GM19467 (cell line): ENCODE measurements around the gene MCMBP.
"Not testable (repeated sequence)": the region's sequence is repeated elsewhere in the genome, so short reads cannot be mapped to it uniquely, and the experiment has no call there.

ENCODE experiments used
- ATAC-seq: cut with Tn5 transposase; IDR thresholded peaks from one replicate; pipeline ENCODE4 v1.9.1; 2021; ENCODE audit warnings: mild to moderate bottlenecking, moderate library complexity; ENCODE audit not compliant: unreplicated experiment

Gene MCMBP

DNA sequence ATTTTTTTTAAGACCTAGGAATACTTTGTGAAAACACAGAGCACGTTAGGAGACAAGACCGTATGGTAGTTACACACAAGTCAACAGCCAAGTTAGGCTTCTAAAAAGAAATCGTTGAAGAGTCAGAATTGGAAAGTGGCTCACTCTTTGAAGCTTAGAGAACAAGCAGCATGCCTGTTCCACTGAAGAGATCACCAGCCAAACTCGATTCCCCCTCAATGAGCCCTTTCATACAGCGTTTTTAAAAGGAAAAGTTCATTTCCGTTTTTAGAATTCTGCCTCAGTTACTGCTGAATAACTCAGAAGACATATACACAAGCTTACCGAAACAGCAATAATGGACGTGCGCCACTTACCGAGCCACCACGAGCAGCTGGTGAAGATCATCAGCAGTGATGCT, 41.0 kb downstream of the MCMBP start:
- ATAC-seq: no peak

DNA sequence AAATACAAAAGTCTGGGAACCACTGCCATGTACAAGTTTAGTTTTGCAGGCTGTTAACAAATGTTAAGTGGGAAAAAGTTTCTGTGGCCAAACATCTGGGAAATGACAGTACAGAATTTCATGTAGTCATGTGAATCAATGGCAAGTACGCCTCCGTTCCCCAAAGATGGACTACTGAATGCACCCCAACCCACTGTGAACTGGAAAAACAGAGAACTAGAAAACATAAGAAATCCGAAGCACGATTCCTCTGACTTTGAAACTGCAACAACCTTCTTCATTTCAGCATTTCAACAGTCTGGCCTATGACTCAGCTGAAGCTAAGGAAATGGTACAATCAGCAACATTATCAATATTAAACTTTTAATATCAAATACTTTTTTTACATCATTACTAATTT, 41.8 kb downstream of the MCMBP start:
- no peak for ATAC-seq

DNA sequence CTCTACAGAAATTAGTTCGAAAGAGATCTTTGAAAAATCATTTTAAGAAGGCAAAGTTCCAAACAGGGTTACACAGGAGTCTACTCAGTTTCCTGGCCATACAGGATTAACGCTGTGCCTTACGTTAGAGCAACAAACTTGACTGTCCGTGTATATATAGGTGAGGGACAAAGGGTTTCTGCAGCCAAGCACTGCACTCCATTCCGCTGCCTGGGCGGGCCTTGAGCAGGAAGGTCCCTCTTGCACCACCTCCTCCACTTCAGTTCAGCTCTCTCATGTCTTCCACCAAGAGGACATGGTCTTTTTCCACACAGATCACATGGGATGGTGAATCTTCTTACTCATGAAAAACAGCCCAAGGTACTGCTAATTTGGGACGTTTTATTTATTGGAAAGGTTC, 43.2 kb downstream of the MCMBP start:
- no peak for ATAC-seq

DNA sequence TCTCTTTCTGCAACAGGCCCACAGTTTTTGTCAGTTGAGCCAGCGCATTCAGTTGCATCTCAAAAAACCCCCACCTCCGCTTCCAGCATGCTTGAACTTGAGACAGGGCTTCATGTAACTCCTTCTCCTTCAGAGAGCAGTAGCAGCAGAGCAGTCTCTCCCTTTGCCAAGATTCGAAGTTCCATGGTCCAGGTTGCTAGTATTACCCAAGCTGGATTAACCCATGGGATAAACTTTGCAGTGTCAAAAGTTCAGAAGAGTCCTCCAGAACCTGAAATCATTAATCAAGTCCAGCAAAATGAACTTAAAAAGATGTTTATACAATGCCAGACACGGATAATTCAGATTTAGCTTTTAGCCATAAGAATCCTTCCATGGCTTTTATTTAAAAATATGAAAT, 45.2 kb downstream of the MCMBP start:
- no peak for ATAC-seq

DNA sequence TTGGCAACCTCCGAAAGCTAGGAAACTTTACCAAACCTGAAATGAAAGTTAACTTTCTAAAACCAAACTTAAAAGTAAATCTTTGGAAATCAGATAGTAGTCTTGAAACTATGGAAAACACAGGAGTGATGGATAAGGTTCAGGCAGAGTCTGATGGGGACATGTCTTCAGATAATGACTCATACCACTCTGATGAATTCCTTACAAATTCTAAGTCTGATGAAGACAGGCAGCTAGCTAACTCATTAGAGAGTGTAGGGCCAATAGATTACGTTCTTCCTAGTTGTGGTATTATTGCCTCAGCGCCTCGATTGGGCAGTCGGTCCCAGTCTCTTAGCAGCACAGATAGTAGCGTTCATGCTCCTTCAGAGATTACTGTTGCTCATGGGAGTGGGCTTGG, 45.9 kb downstream of the MCMBP start:
- ATAC-seq: no peak

DNA sequence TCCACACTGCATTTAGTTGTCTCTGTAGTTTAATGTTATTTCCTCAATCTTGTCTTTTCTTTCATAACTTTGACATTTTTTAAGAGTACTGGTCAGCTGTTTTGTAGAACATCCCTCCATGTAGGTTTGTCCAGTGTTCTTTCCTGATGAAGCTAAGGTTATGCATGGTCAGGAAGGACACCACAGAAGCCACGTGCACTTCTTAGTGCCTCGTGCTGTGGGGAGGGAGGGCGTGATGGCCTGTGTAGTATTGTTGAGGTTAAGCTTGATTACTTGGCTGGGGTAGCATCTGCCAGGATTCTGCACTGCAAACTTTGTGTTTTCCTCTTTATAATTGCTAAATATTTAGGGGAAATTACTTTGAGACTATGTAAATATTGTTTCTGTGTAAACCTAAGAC, 48.3 kb downstream of the MCMBP start:
- ATAC-seq: no peak

DNA sequence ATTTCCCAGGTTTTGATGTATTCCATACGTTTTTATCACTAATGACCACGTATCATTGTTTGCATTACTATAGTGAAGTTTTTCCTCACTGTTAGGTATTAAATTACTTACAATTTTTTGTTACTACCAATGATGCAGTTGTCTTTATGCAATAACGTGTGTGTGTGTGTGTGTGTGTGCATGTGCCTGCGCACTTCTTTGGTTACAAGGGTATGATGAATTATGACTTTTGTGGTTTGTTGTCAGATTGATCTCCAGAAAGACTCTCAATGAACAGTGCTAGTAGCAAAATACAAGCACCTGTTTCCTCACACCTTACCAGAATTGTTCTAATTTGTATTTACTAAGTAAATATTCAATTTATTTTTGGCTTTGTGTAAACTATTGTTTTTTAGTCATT, 51.5 kb downstream of the MCMBP start:
- no peak for ATAC-seq

DNA sequence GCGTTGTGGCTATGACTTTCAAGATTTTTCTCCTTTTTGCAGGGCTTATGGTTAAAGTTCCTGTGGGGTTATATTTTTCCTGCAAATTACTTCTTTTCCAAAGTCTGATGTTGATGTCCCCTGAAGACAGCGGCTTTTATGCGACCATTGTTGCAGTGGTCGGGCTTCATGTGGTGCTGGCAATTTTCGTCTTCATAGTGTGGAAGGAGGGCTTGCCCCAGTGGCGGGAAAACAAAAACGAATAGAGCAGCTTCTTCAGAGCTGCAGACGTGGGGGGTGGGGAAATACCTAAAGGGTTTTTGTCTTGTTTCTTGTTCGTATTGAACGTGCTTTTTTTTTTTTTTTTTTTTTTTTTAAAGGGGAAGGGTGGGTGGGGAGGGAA, 53.8 kb downstream of the MCMBP start:
- no peak for ATAC-seq

DNA sequence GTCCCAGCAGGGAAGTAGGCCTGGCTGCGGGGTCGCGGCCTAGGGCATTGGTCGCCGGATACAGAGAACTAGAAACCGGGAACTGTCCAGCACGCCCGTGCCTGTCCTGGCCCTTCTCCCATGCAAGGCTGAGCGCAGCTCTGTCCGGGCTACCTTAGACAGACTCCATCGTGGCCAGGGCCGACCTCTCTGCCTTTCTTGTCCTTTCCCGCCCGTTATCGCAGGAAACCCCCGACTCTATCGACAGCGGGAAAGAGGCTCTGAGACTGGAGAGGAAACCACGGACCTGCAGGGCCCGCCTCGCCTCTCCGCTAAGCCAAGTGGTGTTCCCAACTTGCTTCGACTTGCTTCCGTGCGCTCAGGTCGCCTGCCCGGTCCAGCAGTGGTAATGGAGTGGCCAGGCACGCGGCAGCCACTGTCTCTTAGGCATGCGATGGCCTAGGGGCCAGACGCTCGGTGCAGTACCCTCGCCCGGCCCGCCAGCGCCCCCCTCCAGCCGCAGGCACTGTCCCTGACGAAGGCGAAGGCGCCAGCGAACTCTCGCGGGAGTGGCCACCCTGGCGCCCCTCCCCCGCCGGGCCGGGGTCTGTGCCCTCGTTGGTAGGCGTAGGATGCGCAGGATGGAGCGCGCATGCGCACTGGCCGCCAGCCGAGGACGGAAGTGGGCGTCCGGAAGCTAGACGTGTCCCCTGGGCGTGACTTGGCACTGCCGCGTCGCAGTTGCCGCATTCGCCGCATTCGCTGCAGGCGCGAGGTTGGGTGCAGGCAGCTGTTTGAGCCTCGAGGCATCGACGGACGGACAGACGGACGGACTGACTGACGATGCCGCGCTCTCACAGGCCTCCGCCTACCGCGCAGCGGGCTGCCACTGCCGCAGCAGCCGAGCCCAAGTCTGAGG, 54.4 kb downstream of the MCMBP start:
- ATAC-seq: no peak

DNA sequence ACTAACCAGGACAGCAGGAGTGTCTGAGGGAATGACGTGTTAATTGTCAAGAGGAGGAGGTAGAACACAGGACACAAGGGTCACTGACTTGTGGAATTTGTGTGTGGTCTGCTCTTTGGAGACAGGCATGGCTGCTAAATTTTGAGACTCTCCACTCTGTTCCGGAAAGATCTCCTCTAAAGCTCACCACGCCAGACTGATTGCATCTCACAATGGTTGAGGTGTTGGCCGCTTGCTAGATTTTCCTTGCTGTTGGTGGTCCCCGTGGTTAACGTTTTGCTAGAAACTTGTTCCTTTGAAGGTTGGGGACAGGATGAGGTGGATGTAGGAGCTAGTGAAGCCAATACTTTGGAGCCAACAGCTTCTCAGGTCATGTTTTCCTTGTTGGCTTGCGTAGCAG, 57.0 kb downstream of the MCMBP start:
- no peak for ATAC-seq

DNA sequence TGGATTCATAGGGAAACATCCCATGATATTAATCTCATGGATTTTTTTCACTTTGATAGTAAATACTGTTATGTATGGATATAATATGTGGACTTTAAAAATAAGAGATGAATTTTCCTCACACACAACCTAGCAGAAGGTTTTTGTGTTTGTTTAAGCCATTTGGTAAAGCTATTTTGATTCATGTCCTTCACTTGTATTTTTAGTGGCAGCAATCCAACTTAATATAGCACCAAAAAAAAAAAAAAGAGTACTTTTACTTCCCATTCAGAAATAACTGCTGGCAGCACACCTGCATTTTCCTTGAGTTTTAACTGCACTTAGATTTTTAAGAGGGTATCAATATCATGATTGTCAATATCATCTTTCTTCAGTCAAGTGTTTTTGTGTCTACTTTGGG, 60.0 kb downstream of the MCMBP start:
- ATAC-seq: no peak

DNA sequence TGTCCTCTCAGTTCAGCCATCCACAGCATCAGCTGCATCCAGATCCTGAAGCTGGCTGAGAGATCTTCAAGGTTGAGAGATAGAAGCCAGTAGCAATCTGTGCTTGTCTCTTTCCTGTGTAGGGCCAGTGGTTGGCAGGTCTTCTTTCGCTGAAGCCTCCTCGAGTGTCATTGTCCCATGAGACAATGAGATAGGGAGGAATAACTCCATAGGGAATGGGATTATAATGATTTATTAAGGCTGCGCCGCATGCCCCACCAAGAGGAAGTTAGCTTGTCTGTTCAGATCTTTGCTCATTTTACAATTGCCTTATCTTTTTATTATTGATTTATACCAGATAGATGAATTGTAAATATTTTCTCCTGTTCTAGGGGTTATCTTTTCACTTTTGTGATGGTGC, 61.5 kb downstream of the MCMBP start:
- no peak for ATAC-seq

DNA sequence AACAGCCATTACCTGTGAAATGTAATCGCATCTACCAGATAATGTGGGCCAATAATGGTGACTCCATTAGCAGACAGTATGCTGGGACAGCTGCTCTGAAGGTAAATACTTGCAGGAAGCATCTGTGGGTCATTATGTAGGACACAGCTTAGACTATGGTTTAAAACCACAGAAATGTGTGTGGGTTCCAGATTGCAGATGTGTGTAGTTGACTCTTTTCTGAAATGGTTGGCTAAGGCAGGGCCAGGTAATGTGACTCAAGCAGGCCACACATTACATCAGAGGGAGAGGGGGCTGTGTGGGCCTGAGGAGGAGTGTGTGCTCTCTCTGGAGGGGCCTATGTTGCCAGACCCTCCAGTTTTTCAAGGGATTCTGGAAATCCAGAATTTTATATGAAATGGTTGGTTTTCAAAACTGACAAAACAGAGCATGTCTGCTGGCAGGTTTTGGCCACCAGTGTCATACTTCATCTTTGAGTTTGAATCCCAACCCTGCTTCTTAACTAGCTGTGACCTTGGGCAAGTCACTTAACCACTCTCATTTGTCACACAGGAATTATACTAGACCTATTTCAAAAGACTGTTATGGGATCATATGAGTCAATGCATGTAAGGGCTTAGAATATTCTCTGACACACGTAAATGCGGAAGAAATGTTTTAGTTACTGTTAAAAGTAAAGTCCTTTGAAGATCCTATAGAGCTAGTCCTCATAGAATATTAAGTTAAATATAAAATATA, 64.5 kb downstream of the MCMBP start:
- ATAC-seq: no peak

DNA sequence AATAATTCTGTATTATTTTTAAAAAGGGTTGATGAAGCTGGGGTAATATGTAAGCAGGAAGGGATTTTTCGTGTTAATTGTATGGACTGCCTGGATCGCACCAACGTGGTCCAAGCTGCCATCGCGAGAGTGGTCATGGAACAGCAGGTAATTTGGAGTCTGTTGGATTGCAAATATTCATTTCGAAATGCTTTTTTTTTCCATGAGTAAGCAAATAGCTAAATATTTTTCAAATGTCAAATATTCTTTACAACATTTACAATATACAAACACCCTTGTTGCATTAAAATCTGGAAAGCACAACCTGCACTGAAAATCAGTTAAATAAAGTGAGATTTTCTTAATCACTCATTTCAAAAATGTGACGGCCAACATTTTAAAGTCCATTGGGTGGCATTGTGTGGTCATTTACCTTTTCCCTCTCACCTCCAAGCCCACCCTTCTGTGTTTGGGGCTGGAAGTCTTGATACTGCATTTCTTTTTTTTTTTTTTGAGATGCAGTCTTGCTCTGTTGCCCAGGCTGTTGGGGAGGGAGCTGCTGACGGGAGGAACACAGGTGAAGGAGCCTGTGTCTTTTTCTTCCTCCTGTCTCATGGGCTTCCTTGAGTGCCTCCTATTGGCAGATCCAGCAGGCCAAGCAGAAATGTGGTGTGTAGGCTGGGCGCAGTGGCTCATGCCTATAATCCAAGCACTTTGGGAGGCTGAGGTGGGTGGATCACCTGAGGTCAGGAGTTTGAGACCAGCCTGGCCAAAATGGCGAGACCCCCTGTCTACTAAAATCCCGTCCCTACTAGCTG, 66.1 kb downstream of the MCMBP start:
- ATAC-seq: no peak

DNA sequence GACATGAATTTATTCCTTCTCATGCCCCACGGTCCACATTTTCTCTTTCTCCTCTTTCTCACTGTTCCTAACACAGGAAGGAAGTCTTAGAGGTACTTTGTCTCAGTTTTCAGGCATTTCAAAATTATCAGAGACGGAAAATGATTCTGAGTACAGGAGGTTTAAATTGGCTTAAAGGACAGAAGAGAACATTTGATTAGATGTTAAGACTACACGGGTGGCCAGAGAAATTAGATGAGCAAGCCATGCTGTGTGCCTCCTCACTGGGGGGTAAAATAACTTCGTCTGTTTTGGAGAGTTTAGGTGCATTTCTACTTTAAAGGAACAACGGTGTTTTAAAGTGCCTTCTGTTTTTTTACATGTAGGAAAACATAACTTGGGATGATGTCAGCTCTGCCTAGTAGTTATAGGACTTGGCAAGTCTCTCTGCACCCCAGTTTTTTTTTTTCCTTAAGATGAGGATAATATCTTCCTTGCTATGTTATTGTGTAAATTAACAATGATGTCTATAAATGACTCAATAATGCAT, 66.9 kb downstream of the MCMBP start:
- no peak for ATAC-seq

DNA sequence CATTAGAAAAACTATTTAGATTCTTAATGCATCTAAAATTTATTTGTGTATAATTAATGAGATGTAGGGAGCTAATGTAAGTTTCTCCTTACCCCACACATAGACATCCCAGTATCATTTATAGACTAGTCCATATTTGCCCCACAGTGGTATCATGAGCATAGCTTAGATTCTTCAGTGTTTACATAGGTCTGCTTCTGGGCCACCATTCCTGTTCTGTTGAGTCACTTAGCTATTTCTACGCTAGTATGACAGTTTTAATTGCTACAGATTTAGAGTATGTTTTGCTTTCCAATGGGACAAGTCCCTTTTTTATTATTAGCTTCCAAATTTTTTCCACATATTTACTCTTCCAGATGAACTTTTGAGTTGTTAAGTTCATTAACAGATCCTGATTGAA, 69.4 kb downstream of the MCMBP start:
- ATAC-seq: no peak

DNA sequence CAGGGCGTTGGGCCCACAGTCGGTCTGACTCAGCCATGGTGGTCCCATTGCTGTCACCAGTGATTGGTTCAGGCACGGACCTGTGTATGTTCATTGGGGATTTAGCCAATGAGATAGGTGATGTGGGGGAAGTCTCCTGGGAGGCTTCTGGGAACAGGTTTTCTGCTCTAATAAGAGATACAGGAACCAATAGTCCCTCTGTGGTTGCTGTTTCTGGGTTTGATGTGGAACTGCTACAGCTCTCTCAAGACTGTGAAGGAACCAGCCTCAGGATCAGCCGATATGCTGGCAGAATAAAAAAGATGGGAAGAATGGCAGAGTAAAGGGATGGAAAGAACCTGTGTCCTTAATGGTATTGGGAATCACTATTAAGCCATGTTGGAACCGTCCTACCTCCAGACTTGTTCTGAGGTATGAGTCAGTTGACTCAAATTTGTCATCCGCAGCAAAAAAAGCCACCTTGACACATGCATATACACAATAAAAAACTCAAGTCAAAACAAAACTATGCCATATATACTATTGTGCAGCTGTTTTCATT, 70.6 kb downstream of the MCMBP start:
- ATAC-seq: no peak

DNA sequence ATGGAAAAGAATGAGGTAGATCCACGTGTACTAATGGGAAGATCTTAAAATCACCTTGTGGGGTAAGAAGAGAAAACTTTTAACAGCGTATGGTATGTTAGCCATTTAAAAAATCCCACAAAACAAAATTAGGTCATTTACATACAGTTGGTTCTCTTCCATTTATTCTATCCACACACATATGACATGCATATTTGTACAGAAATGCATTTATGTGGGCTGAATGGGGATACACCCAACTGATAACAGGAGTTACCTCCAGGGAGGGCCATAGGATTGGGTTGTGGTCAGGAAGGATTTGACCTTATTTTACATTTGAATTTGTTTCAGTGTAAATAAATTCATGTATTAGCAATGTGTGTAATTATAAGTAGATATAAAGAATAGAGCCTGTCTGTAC, 71.5 kb downstream of the MCMBP start:
- ATAC-seq: no peak

DNA sequence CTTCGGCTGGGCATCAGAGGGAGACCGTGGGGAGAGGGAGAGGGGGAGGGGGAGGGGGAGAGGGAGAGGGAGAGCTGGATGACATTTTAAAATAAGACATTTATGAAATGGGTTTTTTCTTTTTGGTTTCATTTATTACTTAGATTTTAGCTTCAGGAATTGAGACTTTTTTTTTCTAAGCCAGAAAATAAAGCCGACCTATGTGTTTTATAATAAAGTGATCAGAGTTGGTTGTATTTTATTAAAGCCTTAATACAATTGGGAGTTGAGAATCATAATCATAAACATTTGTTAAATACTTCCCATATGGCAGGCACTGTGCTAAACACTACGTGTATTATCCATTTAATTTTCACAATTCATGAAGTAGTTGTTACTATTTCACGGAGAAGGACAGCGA, 76.6 kb downstream of the MCMBP start:
- no peak for ATAC-seq

DNA sequence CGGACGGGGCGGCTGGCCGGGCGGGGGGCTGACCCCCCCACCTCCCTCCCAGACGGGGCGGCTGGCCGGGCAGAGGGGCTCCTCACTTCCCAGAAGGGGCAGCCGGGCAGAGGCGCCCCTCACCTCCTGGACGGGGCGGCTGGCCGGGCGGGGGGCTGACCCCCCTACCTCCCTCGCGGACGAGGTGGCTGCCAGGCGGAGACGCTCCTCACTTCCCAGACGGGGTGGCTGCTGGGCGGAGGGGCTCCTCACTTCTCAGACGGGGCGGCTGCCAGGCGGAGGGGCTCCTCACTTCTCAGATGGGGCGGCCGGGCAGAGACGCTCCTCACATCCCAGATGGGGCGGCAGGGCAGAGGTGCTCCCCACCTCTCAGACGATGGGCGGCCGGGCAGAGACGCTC, 77.5 kb downstream of the MCMBP start:
- not testable (repeated sequence) for ATAC-seq

DNA sequence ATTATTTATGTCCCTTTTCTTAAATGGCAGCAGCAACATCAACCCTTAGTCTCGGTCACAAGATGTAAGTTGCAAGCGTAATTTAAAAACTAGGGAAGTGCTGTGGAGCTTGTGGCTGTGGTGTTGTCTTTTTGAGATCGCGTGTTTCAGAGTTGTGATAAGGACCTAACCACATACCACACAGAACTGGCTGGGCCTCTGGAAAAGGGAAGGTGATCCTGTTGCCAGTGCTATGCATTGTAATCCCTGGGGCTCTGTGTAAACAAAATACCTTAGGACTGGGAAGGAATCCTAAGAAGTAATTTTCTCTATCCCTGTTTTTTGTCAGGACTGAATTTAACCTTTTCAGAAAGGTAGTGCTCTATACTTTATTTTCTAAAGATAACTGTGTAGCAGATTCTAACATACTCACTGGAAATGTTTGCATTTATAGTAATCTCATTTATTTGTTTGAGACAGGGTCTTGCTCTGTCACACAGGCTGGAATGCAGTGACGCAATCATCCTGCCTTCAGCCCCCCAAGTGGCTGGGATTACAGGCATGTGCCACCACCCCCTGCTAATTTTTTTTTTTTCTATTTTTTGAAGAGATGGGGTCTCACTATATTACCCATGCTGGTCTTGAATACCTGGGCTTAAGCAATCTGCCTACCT, 86.4 kb downstream of the MCMBP start:
- ATAC-seq: no peak
